HUES6 (cell line): ENCODE data around the gene PLXNB3.
"Not testable (repeated sequence)": the region's sequence is repeated elsewhere in the genome, so short reads cannot be mapped to it uniquely, and the experiment has no call there.

Source experiments
- H3K27ac ChIP-seq: 2 replicates; pipeline ENCODE4 v1.7.0; 2013; ENCODE audit warnings: low read depth, mild to moderate bottlenecking, low read length, inconsistent platforms
- H3K27me3 ChIP-seq: 2 replicates; pipeline ENCODE4 v1.6.1; 2013; ENCODE audit warnings: low read length; ENCODE audit not compliant: control insufficient read depth, insufficient read depth
- H3K36me3 ChIP-seq: 2 replicates; pipeline ENCODE4 v1.6.1; 2013; ENCODE audit warnings: low read length; ENCODE audit not compliant: control insufficient read depth, insufficient read depth
- H3K4me1 ChIP-seq: 2 replicates; pipeline ENCODE4 v1.6.1; 2013; ENCODE audit warnings: low read length; ENCODE audit not compliant: control insufficient read depth, insufficient read depth
- H3K4me3 ChIP-seq: 2 replicates; pipeline ENCODE4 v1.5.1; 2013; ENCODE audit warnings: low read depth, low read length
- H3K9ac ChIP-seq: one replicate; pipeline ENCODE4 v1.6.1; 2013; ENCODE audit warnings: mild to moderate bottlenecking, low read length
- H3K9me3 ChIP-seq: 2 replicates; pipeline ENCODE4 v1.6.1; 2013; ENCODE audit warnings: low read depth, low read length; ENCODE audit not compliant: control insufficient read depth, insufficient read depth

The PLXNB3 gene

GRCh38 chrX:153742796-153743467 lies 21.1 kb upstream of the PLXNB3 start:
- H3K9me3 ChIP-seq, H3K4me1 ChIP-seq, H3K27ac ChIP-seq, H3K9ac ChIP-seq, H3K27me3 ChIP-seq, H3K36me3 ChIP-seq: not testable (repeated sequence)
- H3K4me3 ChIP-seq, result peak overlapping the region; percentile 12; the same call in 1 of the 2 replicates

GRCh38 chrX:153743468-153744209 lies 20.4 kb upstream of the PLXNB3 start:
- H3K9me3 ChIP-seq, H3K36me3 ChIP-seq, H3K27me3 ChIP-seq, H3K4me1 ChIP-seq: not testable (repeated sequence)
- Histone ChIP-seq H3K27ac (peak overlapping the region; percentile 30; the same call in 1 of the 2 replicates), H3K4me3 (peak overlapping the region; percentile 65), H3K9ac (peak overlapping the region; percentile 44)

- Histone ChIP-seq H3K9me3 (peaks cover 11% of the 10 kb centered on the region; the same call in 1 of the 2 replicates), H3K27ac (peak overlapping the region; percentile 30; the same call in 1 of the 2 replicates), H3K36me3 (no peaks in the 10 kb centered on the region), H3K4me3 (peak overlapping the region; percentile 65), H3K27me3 (no peaks in the 10 kb centered on the region), H3K9ac (peak overlapping the region; percentile 44), H3K4me1 (peaks cover 4% of the 10 kb centered on the region; the same call in 1 of the 2 replicates)
Measured at GRCh38 chrX:153744210-153745066, 19.6 kb upstream of the PLXNB3 start.

GRCh38 chrX:153745067-153745433 lies 19.0 kb upstream of the PLXNB3 start:
- H3K4me1 ChIP-seq, H3K9me3 ChIP-seq, H3K36me3 ChIP-seq, H3K4me3 ChIP-seq, H3K27ac ChIP-seq, H3K27me3 ChIP-seq, H3K9ac ChIP-seq: not testable (repeated sequence)

- Histone ChIP-seq H3K27me3 (no peaks in the 10 kb centered on the region), H3K4me1 (peaks cover 4% of the 10 kb centered on the region; the same call in 1 of the 2 replicates), H3K9ac (no peak overlapping the region), H3K27ac (no peak overlapping the region), H3K4me3 (no peak overlapping the region), H3K9me3 (peaks cover 9% of the 10 kb centered on the region; the same call in 1 of the 2 replicates), H3K36me3 (no peaks in the 10 kb centered on the region)
Measured at GRCh38 chrX:153746359-153746758, 17.7 kb upstream of the PLXNB3 start.

- not testable (repeated sequence) for H3K36me3 ChIP-seq, H3K27me3 ChIP-seq, H3K9ac ChIP-seq, H3K4me1 ChIP-seq, H3K4me3 ChIP-seq, H3K27ac ChIP-seq
- peaks cover 11% of the 10 kb centered on the region; the same call in 1 of the 2 replicates for H3K9me3 ChIP-seq
Measured at GRCh38 chrX:153746991-153747390, 17.1 kb upstream of the PLXNB3 start.

GRCh38 chrX:153749017-153749416 lies 15.0 kb upstream of the PLXNB3 start:
- H3K27me3 ChIP-seq, H3K27ac ChIP-seq, H3K4me3 ChIP-seq, H3K9ac ChIP-seq, H3K4me1 ChIP-seq, H3K36me3 ChIP-seq: not testable (repeated sequence)
- peaks cover 13% of the 10 kb centered on the region; the same call in 1 of the 2 replicates for H3K9me3 ChIP-seq

- Histone ChIP-seq H3K36me3 (no peaks in the 10 kb centered on the region), H3K9ac (no peak overlapping the region), H3K4me3 (no peak overlapping the region), H3K9me3 (peaks cover 13% of the 10 kb centered on the region; the same call in 1 of the 2 replicates), H3K27ac (no peak overlapping the region), H3K4me1 (no peaks in the 10 kb centered on the region), H3K27me3 (no peaks in the 10 kb centered on the region)
Measured at GRCh38 chrX:153750127-153750774, 13.8 kb upstream of the PLXNB3 start.

GRCh38 chrX:153755136-153755535 lies 8.9 kb upstream of the PLXNB3 start:
- H3K9me3 ChIP-seq, result peaks cover 17% of the 10 kb centered on the region
- H3K27me3 ChIP-seq, result no peaks in the 10 kb centered on the region
- no peaks in the 10 kb centered on the region for H3K36me3 ChIP-seq
- H3K4me1 ChIP-seq, result no peaks in the 10 kb centered on the region
- H3K4me3 ChIP-seq, result no peak overlapping the region
- no peak overlapping the region for H3K27ac ChIP-seq
- H3K9ac ChIP-seq, result no peak overlapping the region

GRCh38 chrX:153761863-153762262 lies 2.2 kb upstream of the PLXNB3 start:
- H3K27me3 ChIP-seq, result no peaks in the 10 kb centered on the region
- H3K4me3 ChIP-seq, result no peak overlapping the region
- peaks cover 12% of the 10 kb centered on the region; the same call in 1 of the 2 replicates for H3K9me3 ChIP-seq
- H3K4me1 ChIP-seq, result peaks cover 26% of the 10 kb centered on the region
- H3K36me3 ChIP-seq, result no peaks in the 10 kb centered on the region
- no peak overlapping the region for H3K9ac ChIP-seq
- no peak overlapping the region for H3K27ac ChIP-seq
